GM12891 (cell line): ENCODE data around the gene TRABD.

Experiments used
- DNase-seq: peaks from one replicate; pipeline ENCODE4 v3.0.0; 2011; ENCODE audit warnings: low spot score; ENCODE audit not compliant: insufficient read length
- FAIRE-seq: peaks from 2 replicates; lab custom pipeline; 2011; peaks lifted over from hg19 to GRCh38; lab: Jason Lieb, UNC
- PAX5 ChIP-seq: IDR thresholded peaks from 2 replicates; pipeline ENCODE4 v1.6.1; 2011; ENCODE audit warnings: low read length, moderate library complexity, mild to moderate bottlenecking; ENCODE audit not compliant: insufficient read depth, severe bottlenecking
- POLR2A ChIP-seq: IDR thresholded peaks from 2 replicates; pipeline ENCODE4 v1.6.1; 2011; ENCODE audit warnings: low read depth, low read length, control low read depth
- POLR2AphosphoS5 ChIP-seq: IDR thresholded peaks from 2 replicates; pipeline ENCODE4 v1.6.1; 2011; ENCODE audit warnings: low read depth, low read length, control low read depth
- POU2F2 ChIP-seq: IDR thresholded peaks from 2 replicates; pipeline ENCODE4 v1.6.1; 2011; ENCODE audit warnings: low read depth, mild to moderate bottlenecking, control low read depth, low read length, moderate library complexity
- SPI1 ChIP-seq: IDR thresholded peaks from 2 replicates; pipeline ENCODE4 v1.6.1; 2011; ENCODE audit warnings: low read depth, low read length, control low read depth
- TAF1 ChIP-seq: IDR thresholded peaks from 2 replicates; pipeline ENCODE4 v1.6.1; 2011; ENCODE audit warnings: low read depth, low read length, control low read depth

The TRABD gene

GRCh38 chr22:50243685-50244419 lies 58.1 kb downstream of the TRABD start:
- FAIRE-seq (no peak), DNase-seq (no peak)
- TF ChIP-seq POLR2A (no peak), PAX5 (no peak), POU2F2 (no peak)

GRCh38 chr22:50244420-50245213 lies 58.9 kb downstream of the TRABD start, which contains the start of gene TUBGCP6:
Gene TUBGCP6 (minus strand): TSS chr22:50245023. CDS start chr22:50244459, 564 bp downstream.
- peak; percentile 99 for FAIRE-seq
- TF ChIP-seq POLR2A (peak; percentile 85), PAX5 (peak; percentile 72), POU2F2 (peak; percentile 11; the same call in 1 of the 2 replicates), SPI1 (no peak), TAF1 (peak; percentile 69), POLR2AphosphoS5 (peak; percentile 93)
- peak; percentile 96 for DNase-seq

GRCh38 chr22:50245214-50246072 lies 59.7 kb downstream of the TRABD start:
- TF ChIP-seq POLR2A (no peak), PAX5 (no peak)
- DNase-seq = no peak
- FAIRE-seq = no peak

DNA sequence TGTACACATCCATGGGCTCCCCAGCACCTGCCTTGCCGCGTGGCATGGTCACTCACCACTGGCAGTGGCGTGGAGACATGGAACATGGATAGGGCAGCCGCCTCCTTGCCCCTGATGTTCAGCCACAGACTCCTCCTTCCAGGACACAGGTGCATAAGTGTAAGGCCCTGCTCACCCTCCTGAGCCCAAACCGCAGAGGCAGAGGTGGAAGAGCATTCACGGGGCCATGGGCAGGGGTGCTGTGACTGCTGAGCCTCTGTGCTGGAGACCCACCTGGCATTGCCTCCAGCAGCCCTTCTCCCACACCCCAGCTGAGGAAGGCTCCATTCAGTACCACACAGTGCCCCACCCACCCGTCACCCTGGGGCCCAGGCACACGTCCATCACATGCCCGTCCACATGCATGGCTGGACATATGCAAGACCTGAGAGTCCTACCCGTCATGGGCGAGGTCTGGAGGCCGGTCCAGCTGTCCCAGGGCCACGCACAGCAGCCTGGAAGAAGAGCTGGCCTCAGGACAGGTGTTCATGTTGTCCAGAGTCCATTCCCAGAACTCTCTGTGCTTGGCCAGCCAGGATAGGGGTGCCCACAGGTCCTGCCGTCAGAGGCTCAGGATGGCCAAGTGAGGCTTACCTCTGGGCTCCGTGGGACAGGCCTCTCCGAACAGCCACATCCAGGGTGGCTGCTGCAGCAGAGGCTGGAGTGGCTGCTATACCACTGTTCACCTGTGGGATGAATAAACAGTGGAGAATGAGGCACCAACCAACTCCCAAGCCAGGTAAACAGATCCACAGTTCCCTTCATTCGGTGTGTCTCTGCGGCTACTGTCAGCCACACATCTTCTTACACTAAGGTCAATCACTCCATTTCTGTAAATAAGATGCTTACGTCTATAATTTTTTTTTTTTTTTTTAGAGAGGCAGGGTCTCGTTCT lies 60.8 kb downstream of the TRABD start:
- no peak for DNase-seq
- FAIRE-seq = no peak
- TF ChIP-seq POU2F2 = no peak
- TF ChIP-seq POLR2A = peak; percentile 13; the same call in 1 of the 2 replicates
- no peak for TF ChIP-seq TAF1
- no peak for TF ChIP-seq POLR2AphosphoS5
- TF ChIP-seq PAX5 = no peak

DNA sequence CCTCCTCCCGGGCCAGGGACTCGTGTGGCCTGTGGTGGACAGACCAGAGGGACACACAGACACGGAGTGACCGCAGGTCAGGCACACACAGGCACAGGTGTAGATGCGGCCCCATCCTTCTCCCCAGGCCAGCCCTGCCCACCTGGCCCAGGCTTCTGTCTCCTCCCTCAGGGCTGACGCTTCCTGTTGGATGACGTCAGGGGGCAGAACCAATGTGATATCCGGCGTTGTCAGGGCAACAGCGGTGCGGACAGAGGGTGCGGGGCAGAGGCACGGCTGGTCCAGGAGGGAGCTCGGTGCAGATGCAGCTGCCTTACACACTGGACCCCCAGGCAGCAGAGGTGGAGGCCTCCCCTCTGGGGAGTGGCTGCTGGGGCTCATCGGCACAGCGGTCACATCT lies 62.0 kb downstream of the TRABD start:
- peak; percentile 93 for FAIRE-seq
- DNase-seq = no peak
- TF ChIP-seq POU2F2 (peak; percentile 52; the same call in 1 of the 2 replicates), POLR2AphosphoS5 (peak; percentile 52), POLR2A (no peak; the same call in 1 of the 2 replicates), SPI1 (no peak)

DNA sequence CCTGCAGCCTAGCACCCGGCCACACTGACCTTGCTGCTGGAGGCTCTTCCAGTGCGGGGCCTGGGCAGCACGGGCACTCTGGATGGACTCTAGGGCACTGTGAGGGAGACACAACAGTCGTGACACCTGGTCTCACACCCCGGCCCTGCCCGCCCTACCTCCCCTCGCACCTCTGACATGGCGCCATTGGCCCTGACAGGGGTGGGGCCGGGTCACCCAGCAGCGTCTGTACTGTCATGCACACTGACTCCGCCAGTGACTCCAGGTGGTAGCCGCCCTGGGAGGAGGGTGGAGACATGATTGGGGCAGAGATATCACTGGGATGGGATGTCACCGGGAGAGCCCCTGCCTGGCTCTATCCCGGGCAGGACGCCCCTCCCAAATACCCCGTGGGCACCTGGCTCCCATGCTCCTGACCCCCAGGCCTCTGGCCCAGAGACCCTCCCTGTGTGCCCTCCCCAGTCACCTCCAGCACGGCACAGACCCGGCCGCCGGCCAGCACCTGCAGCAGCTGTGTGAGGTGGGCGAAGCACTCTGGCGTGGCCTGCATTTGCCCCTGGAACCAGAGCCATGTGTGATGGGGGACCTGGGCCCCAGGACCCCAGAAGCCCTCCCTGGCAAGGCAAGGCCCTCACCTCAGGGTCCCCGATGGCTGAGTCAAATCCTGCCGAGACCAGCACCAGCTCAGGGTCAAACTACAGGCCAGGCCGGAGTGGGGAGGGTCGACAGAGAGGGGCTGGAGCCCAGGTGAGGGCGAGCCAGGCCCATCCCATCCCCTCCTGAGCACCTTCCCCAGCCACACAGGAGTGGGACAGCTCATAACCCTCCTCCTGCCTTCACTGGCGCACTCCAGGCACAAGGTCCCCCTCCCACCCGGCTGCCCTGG lies 62.7 kb downstream of the TRABD start:
- TF ChIP-seq PAX5 (no peak), POLR2A (no peak), TAF1 (no peak), POU2F2 (no peak), SPI1 (no peak), POLR2AphosphoS5 (no peak)
- FAIRE-seq (no peak), DNase-seq (no peak)
